ENCODE measurements around the gene ALG1.

Gene ALG1

DNA sequence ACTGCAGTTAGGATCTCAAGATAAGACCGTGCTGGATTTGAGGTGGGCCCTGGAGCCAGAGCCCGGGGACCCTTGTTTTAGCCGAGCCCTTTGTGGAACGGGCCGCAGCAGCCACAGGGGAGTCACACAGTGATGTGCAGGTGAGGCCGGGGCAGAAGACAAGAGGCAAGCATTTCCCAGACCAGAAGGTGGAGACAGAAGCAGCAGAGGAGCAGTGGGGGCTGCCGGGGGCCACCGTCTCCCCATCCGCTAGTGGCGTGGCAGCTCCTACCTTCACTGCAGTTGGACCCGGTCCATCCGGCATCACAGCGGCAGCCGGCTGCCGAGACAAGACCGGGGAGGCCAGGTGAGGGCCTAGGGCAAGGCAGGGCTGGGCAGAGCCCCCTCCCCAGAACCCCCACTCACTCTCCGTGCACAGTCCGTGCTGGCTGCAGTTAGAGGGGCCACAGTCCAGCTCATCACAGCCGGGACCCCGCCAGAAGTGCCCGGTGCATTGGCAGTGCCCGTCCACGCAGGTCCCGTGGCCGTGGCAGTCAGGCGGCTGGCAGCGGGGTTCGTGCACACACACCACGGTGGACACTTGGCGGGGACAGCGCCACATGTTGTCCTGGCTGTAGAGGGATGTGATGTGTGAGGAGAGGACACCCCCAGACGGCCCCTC, 43.9 kb upstream of the ALG1 start:
- in situ Hi-C loops (cut with MboI; ENCODE audit: low pct_unique_long_range_greater_than_20kb, low sequenced_read_pairs, unreplicated experiment), result no loop called here
- TF ChIP-seq, protein P1, sequence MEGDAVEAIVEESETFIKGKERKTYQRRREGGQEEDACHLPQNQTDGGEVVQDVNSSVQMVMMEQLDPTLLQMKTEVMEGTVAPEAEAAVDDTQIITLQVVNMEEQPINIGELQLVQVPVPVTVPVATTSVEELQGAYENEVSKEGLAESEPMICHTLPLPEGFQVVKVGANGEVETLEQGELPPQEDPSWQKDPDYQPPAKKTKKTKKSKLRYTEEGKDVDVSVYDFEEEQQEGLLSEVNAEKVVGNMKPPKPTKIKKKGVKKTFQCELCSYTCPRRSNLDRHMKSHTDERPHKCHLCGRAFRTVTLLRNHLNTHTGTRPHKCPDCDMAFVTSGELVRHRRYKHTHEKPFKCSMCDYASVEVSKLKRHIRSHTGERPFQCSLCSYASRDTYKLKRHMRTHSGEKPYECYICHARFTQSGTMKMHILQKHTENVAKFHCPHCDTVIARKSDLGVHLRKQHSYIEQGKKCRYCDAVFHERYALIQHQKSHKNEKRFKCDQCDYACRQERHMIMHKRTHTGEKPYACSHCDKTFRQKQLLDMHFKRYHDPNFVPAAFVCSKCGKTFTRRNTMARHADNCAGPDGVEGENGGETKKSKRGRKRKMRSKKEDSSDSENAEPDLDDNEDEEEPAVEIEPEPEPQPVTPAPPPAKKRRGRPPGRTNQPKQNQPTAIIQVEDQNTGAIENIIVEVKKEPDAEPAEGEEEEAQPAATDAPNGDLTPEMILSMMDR (IDR thresholded peaks at IDR 0.05; ENCODE audit: extremely low read depth, insufficient read depth, missing control alignments), result no peak
- no peak for DNase-seq (ENCODE audit: low spot score)

DNA sequence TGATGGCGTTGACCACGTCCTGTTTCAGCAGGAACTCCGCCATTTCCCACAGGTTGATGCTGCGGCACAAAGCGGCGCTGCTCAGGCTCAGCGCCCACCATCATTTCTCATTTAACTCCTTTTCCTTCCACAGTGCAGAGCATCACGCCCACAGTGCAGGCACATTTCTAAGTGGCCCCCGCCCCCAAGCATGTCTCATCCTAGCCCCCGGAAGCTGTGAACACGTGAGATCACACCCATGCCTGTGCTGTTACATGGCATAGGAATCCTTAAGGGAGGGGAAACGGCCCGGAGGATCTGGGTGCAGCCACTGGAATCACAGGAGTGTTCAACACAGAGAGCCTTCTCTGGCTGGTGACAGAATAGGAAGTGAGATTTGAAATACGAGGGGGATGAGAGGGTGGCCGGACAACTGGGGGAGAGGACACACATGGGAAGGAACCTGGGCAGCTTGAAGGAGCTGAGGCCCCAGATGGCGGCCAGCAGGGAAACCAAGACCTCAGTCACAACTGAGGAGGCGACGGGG, 42.6 kb upstream of the ALG1 start:
- in situ Hi-C loops (cut with MboI; ENCODE audit: low pct_unique_long_range_greater_than_20kb, low sequenced_read_pairs, unreplicated experiment), result no loop called here
- no peak for DNase-seq (ENCODE audit: low spot score)
- TF ChIP-seq, protein P1 (IDR thresholded peaks at IDR 0.05; ENCODE audit: extremely low read depth, insufficient read depth, missing control alignments), result no peak

DNA sequence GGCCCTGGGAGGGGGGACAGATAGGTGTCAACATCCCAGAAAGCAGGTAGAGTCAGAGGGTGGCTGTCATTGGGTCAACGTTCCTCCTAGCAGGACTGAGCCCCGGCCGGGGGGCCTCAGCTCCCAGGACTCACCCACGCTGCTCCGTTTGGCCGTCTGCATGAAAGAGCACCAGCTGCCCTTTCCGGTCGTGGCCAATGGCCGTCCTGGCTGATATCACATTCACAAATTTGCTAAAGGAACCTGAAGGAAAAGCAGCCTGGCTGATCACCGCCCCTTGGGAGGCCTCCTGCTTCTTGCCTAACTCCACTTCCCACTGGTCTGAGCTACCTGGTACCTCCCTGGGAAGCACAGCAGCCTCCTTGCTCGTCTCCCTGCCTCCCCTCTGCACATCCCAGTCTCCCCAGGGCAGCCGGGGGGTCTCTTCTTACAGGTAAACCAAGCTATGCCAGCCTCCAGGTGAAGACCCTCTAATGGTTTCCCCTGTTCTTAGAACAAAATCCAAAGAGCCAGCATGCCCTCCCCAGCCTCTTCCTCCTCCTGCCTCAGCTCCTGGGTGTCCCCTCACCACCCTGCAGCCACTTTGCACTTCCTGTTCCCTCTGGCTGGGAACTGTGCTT, 41.3 kb upstream of the ALG1 start:
- DNase-seq (ENCODE audit: low spot score), result no peak
- in situ Hi-C loops (cut with MboI; ENCODE audit: low pct_unique_long_range_greater_than_20kb, low sequenced_read_pairs, unreplicated experiment), result no loop called here
- TF ChIP-seq, protein P1 (IDR thresholded peaks at IDR 0.05; ENCODE audit: extremely low read depth, insufficient read depth, missing control alignments), result no peak

GRCh38 chr16:5031601-5032000, 40.0 kb upstream of the ALG1 start:
- no peak for DNase-seq (ENCODE audit: low spot score)
- TF ChIP-seq, protein P1 (IDR thresholded peaks at IDR 0.05; ENCODE audit: extremely low read depth, insufficient read depth, missing control alignments), result no peak
- in situ Hi-C loops (cut with MboI; ENCODE audit: low pct_unique_long_range_greater_than_20kb, low sequenced_read_pairs, unreplicated experiment), result no loop called here

GRCh38 chr16:5032748-5033167, 38.9 kb upstream of the ALG1 start:
- in situ Hi-C loops (cut with MboI; ENCODE audit: low pct_unique_long_range_greater_than_20kb, low sequenced_read_pairs, unreplicated experiment), result no loop called here
- TF ChIP-seq, protein P1 (IDR thresholded peaks at IDR 0.05; ENCODE audit: extremely low read depth, insufficient read depth, missing control alignments), result no peak
- no peak for DNase-seq (ENCODE audit: low spot score)

DNA sequence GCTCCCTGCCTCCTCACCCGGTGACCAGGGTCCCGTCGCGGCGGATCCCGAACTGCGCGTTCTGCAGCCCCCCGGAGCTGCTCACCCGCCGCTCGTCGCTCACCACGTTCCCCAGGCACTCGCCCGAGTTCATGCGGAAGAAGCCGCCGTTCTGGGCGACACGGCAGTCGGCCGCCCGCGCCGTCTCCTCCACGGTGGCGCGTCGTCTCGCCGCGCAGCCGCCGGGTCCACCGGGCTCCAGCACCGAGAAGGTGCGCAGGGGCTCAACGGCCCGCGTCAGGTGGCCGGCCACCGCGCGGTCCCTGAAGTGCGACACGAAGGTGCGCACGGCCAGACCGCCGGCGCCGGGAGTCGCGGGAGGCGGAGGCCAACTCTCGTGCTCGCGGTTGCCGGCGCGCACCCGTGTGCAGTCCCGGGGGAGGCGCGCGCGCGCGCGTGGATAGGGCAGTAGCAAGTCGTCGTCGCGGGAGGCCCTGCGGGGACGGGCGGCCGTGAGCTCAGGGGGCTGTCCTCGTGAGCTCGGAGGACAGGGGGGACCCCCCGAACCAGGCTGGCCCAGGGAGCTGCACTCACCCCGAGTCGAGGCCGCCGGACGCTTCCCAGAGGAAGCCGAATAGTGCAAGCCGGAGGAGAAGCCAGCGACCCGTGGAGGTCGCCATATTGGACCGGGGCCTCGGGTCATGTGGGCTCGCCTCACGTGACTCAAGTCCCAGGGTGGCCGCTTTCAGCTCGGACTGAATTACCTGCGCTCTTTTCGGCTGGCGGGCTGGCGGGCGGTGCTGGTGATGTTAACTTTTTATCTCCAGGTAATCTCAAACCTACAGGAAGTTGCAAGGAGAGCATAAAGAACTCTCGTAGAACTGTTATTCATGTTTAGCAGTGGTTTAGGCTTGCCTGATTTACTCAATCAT, 38.1 kb upstream of the ALG1 start, which contains the start of gene NAGPA:
NAGPA (minus strand) TSS at position 680 of the 911 bp plus-strand sequence; CDS start at position 659, 21 bp downstream.
- DNase-seq (ENCODE audit: low spot score), result peak; percentile 94
- in situ Hi-C loops (cut with MboI; ENCODE audit: low pct_unique_long_range_greater_than_20kb, low sequenced_read_pairs, unreplicated experiment), result no loop called here
- TF ChIP-seq, protein P1 (IDR thresholded peaks at IDR 0.05; ENCODE audit: extremely low read depth, insufficient read depth, missing control alignments), result no peak

Data from GM13977 (cell line).